ENCODE results near the gene CAPN6.

CAPN6 gene, protein sequence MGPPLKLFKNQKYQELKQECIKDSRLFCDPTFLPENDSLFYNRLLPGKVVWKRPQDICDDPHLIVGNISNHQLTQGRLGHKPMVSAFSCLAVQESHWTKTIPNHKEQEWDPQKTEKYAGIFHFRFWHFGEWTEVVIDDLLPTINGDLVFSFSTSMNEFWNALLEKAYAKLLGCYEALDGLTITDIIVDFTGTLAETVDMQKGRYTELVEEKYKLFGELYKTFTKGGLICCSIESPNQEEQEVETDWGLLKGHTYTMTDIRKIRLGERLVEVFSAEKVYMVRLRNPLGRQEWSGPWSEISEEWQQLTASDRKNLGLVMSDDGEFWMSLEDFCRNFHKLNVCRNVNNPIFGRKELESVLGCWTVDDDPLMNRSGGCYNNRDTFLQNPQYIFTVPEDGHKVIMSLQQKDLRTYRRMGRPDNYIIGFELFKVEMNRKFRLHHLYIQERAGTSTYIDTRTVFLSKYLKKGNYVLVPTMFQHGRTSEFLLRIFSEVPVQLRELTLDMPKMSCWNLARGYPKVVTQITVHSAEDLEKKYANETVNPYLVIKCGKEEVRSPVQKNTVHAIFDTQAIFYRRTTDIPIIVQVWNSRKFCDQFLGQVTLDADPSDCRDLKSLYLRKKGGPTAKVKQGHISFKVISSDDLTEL

DNA sequence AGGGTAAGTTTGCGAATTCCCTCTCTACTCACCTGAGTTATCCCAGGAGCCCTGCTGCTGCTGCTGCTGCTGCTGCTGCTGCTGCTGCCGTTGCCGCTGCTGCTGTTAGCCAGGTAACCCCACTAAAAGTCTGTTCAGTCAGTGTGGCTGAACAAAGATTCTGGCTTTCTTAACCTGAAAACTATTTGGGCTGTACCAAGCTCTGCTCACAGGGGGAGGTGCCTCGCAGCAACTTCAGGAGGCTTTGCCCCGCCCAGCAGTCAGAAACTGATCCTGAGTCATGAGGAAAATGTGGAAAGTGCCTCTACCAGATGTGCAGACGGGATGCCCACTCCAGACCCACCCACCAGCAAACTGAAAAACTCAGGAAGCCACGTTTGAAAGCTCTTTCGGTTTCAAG, at the start of gene CAPN6:
Gene CAPN6, minus strand, starts transcription at position 145 of the 400 bp plus-strand sequence. CDS start 6,547 bp downstream, outside the sequence.
- no peak for DNase-seq

DNA sequence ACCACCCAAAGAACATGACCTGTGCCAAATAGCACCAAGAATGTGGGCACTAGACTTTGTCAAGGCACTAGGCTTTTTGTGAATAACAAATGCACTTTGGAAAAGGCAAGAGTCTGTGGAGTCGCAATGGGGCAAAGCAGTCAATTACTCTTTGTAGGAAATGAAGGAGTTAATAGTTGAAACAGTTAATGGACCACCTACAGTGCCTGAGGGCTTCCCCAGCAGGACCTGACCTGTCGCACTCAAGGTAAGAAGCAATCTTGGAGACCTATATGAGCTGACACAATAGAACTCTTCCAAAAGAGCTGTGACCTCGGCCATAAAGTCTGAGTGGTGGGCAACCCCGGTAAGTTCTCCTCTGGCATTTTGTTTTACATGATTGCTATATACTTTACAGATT, 49.2 kb upstream of the CAPN6 start:
- no peak for DNase-seq

DNA sequence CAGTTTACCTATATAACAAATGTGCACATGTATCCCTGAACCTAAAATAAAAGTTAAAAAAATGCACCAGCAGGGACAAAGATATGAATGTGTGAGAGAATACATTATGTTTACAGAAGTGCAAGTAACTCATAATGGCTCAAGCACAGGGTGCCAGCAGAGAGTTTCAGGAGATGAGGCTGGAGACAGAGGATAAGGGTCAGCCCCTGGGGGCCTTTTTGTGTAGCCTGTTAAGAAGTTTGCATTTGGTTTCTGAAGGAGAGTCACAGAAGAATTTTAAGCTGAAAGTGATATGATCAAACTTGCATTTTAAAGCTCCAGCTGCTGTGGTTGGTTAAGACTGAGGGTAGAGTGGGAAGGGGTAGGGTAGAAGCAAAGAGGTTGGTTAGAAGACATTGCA, 48.6 kb upstream of the CAPN6 start:
- DNase-seq: no peak

DNA sequence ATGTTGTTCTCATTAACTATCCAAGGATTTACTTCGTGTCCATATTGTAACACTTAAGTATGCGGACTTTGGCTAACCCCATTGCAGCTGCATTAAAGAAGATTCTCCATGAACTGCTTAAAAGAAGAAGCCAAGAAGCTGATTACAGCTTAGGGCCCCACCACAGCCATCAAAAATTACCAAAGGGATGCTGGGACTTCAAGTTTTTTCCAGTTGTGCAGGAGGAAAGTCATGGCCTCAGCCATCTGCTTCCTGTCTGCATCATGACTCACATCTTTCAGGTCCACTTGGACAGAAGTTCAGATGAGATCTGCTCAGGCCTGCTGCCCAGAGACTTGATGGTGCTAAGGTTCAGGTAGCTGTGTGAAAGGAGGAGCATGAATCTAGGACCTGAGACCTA, 38.8 kb upstream of the CAPN6 start:
- DNase-seq: no peak

DNA sequence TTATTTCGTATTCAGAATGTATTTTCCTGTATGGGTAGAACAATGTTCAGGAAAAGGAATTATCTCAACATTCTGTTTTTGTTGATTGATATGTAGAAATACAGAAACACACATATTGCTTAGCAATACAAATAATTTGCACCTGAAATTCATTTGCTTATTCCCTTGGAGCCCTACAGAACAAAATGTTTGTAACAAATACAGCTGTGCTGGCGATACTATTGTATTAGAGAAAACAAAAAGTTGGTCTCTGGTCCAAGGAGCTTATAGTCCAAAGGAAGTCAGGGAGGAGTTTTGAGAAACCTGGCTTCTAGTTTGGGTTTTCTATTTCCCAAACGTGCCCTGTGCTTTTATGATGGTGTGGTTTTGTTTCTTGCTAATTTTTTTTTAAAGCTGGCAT, 37.8 kb upstream of the CAPN6 start:
- DNase-seq: no peak

DNA sequence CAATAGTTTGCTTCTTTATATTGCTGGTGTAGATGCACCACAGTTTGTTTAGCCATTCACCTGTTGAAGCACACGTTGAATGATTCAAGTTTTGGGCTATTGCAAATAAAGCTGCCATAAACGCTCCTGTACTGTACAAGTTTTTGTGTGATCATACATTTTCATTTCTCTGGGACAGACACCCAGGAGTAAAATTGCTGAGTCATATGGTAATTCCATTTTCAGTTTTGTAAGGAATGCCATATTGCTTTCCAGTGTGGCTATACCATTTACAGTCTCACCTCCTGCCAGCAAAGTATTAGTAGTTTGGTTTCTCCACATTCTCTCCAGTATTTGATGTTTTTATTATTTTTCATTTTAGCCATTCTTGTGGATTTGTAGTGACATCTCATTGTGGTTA, 32.0 kb upstream of the CAPN6 start:
- DNase-seq: no peak

DNA sequence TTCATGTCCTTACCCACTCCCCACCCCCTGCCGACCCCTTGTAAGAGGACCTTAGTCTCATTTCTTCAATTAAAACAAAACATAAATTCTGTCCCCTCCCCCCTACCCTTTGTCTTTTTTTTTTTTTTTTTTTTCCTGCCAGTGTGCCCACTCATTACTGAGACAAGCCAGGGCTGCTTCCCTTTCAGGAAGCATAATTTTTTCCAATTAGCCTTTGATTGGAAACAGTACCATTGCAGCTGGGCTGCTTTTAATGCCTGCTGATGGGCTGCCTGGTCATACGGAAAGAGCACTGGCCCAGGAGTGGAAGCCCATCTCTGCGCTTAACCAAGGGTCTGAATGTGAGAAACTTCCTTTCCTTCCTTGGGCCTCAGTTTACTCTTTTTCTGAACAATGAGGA, 18.6 kb upstream of the CAPN6 start:
- DNase-seq: no peak

DNA sequence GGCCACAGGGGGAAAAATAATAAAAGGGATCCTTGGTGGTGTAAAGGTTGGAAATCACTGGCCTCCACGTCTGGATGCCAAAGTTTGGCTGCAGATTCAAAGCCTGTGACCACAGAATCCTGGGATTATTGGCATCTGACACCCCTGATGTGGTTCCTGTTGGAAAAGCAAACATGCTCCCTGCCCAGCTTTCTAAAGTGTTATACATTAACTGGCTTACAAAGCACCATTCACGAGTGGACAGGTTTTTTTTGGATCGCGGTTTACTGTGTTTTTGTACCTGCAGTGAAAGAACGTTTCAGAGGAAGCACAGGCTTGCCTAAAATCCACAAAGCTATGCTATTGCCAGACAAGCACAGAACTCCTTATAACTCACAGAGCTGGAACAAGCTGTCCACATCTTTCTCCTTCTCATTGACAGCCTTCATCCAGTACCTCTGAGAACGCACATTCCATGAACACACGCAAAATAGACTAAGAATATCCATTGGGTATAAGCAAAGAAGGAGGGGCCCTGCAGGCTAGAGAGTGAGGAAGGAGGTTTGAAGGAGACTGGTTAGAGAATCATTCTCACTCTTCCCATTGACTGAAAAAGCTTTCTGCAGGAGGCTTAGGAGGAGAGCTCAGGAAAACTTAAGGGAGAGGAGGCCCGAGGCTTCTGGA, 14.5 kb upstream of the CAPN6 start:
- DNase-seq: no peak

DNA sequence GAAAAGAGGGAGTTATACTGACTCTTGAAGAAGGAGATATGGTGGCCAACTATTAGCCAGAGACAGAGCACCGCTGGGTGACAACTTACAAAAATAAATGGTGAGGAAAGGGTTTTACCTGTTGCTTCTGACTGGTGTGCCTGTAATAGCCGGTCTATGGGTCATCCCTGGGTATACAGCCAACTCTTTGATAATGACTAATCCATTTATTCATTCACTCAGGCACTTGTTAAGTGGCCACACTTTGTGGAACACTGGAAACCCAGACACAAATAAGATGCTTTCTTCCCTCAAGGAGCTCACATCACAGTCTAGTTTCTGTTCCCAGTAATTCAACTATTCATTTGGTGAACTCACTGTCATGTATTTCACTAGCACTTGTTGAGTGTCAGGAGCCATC, 13.2 kb upstream of the CAPN6 start:
- DNase-seq: no peak

DNA sequence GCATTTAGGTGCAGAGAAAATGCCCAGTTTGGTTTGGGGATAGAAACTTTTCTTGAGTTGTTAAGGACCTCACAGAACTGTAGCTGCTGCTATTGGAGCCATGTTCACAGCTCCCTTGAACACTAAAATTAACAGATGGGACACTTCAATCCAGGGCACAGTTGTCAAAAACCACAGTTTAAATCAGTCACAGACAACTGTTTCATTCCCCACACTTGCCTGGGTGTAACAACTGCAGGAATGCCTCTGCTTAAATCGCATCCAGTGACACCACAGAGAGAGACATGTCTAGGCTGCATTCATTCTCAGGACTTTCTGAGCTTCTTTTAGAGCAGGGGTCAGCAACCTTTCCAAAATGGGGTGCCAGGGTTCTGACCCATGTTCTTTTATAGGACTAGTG, 12.7 kb upstream of the CAPN6 start:
- DNase-seq: no peak

DNA sequence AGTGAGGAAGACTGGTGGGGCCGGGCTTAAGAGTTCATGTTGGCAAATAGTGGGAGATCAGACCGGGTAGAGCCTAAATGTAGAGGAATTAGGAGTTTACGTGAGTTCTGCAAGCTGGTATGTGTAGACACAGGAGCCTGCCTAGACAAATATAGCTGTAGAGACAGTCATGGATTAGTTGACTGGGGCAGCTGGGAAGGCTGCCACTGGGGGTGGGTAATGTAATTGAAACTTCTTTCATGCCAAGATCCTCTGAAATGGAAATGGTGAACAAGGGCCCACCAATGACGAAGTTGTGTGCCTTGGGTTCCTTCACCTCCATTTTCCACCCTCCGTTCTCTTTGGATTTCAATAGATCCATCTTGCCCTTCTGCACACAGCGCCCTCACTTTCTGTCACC, 11.9 kb upstream of the CAPN6 start:
- DNase-seq: no peak

DNA sequence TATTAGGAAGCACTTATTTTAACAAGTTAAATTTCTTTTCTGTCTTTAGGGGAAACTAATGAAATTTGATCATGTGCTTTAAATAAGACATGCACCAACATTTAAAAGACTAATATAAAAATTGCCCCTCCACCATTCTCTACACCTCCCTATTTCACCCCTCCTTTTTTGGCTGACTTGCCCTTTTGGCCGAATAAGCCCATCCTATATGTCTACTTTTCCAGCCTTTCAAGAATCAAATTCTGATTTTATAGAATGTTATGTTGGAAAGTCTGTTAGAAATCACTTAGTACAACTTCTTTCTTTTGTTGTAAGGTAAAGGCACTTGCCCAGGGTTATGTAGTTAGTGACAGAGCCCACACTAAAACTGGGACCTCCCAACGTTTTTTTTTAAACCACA, 1.8 kb downstream of the CAPN6 start:
- DNase-seq: no peak

DNA sequence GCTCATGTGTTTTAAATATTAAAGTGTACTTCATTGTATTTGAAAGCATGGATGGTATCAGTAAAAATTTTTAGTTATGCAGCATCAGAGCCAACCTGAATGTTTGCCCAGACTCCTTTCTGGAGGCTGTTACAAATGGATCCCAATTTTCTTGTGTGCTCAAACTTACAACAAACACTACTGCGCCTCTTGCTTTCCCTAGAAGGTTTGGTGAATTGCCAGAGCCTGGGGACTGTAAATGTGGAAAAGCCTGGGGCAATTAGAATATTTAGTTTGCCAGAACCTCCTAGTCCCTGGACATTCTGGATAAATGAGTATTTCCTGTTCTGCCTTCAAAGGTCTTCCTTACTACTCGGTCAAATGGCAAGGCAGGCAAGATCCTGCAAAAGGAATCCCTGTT, 4.8 kb downstream of the CAPN6 start:
- no peak for DNase-seq

DNA sequence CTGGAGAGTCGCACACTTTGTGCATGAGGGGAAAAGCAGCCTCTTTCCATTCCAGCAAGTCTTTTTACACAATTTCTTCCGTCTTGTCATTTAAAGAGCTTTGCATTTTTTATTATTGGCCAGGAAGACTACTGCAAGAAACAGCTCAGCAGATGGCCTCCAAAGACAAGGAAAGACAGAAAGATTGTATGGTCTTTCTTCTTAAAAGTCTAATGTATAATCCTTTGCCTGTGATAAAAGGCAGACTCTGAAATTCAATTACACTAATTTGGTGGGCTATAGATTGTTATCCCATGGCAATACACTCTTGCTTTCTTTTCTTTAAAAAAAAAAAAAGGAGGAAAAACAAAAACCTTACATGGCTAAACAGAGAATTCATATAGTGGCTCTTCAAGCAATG, 5.9 kb downstream of the CAPN6 start:
- no peak for DNase-seq

DNA sequence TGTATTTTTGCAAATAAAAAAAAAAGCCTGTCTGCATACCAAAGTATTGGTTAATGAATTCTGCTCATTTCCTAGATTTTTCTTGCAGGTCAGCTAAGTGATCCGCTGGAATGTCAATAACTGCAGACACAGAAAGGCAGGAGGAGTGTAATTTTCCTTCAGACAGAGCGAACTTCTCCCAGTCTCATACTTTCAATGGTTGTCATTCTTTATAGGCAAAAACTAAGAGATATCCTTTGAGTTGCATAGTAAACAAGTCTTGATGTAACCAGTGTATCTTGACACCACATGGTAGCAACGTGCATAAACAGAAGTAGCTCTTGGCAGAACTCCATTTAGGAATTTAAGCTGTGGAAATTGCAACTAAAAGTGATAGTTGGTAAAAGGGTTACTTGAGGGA, 8.2 kb downstream of the CAPN6 start:
- no peak for DNase-seq

DNA sequence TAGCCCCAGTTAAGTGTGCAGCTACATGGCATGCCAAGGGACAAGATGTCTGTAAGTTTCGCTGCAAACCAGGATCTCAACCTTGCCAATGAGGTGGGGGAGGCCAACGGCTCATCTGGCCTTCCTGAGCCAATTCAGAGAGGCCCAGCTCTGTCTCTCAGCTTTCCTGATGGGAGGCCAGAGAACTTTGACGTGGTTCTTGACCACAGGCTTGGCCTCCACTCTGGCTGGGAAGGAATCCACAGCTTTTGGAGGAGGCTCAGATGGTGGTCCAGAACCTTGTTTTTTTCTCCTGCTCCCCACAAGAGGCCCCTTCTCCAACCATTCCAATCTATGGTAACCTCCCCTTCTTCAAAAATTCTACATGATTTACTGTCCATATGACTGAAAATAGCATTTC, 9.8 kb downstream of the CAPN6 start:
- DNase-seq: no peak

DNA sequence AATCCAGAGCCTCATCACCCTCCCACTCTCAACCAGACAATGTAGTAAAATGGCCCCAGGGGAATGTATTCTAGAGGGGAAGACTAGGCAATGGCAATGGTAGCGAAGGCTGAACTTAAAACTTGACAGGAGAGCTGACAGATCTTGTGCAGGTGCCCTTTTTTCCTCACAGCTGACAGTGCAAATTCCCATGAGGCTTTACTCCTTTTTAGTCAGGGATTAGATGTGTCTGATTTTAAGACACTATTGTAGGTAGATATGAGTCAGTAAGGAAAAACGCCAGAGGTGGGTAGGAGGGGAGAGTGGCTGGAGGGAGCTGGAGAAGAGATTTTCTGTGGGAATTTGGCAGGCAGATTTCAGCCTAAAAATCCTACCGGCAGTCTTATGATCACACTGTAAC, 10.7 kb downstream of the CAPN6 start:
- DNase-seq: no peak

DNA sequence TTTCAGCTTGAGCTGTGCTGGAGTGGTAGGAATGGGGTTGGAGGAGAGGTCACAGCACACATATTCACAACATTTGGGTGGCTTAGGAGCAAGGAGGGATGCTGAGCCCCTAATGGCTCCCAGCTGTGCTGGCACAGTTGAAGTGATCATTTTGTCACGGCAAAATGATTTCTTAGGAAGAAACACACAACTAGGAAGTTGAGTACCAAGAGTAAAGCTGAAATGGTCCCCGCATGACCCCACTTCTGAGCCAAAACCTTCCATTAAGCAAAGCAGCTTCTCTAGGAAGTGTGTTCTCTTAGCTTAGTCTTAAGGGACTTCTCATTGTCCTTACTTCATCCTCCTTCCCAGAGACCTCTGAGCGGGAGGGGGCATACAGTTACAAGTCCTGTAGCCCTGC, 12.6 kb downstream of the CAPN6 start:
- DNase-seq: no peak

DNA sequence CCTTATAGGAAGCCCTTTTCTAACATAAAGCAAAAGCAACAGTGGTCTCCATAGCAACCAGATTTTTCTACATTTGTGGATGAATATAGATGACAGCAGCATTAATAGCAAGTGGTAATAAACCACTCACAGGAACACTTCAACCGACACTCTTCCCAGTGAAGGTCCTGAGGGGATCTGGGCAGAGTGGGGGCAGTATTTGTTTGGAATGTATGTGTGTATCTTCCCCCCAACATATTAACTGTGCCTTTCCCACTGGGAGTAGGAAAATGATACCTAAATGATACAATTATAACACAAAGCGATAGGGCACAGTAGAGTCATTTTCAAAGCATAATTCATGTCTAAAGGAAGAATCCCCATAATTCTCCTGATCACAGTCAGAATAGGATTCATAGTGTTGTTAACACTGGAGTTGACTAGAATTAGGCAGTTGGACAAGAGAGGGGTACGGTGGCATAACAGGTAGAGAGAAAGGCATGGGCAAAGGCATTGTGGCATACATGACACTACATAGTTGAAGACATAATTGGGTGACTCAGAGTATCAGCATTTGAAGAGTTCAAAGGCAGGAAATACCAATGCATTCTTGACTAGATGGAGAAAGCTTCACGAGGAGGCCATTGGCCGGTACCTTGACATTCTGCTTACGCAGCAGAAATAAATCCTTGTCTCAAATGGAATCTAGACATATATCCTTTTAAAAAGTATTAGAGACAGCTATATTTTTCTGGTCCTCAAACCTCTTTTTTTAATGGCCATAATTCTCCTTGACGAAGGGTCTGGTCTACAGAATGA, 15.2 kb downstream of the CAPN6 start:
- no peak for DNase-seq

DNA sequence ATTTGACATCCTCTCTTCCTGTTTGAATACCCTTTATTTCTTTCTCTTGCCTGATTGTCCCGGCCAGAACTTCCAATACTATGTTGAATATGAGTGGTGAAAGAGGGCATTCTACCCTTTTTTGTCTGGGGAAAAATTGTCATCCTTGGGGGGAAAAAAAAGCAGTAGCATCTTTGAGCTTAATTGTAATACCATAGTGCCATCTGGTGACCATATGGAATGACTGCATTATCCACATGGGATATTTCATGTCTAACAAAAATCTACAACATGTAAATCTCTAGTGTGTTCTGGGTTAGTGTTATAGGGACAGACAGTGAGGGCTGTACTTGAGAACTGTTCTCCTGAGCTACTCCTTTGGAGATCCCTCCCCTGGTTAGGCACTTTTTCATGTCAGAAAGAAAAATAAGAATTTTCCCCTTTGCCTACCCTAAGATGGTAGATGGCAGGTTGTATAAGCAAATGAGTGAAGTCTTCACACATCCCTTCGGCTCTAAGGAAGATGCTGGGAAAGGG, 26.0 kb downstream of the CAPN6 start:
- DNase-seq: no peak

DNA sequence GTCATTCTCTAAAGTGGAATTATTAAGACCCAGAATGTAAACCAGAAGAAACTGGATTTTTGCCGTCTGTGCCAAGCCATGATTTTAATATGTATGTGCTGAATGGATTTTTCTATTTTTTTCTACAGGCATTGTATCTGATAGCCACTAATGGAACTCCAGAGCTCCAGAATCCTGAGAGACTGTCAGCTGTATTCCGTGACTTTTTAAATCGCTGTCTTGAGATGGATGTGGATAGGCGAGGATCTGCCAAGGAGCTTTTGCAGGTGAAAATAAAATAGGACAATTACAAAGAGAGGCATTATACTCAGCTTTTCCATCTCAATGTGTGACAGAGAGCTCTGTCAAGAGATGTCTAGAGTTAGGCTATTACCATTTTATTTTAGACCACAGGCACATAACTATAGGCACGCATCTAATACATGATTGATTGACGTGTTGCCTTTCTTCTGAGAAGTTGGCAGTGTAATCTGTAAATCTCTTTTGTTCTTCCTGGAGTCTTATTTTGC, 53.9 kb downstream of the CAPN6 start:
- no peak for DNase-seq

DNA sequence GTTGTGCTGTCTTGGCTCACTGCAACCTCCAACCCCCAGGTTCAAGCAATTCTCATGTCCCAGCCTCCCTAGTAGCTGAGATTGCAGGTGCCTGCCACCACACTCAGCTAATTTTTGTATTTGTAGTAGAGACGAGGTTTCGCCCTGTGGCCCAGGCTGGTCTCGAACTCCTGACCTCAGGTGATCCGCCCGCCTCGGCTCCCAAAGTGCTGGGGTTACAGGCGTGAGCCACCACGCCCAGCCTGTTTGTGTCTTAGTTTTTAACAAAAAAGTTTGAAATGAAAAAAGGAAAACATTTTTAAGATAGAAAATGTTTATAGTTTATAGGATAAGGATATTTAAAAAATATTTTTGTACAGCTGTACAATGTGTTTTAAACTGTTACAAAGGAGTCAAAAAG, 62.4 kb downstream of the CAPN6 start:
- no peak for DNase-seq

DNA sequence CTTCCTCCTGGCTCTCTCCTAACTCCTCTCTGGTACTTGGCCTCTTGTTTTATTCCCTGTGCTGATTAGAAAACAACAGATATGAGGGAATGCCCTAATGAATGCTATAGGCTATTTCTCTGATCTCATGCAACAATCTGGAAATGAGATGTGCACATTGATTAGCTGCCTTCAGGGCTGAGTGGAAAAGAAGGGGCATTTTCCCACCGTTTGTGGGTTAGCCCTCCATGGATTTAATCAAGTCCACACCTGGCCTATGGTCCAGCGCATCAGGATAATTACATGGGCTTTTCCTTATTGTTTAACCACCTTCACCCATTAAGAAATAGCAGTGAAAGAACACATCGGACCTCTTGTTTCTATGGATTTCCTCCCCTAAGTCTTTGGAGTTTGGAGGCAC, 70.0 kb downstream of the CAPN6 start:
- no peak for DNase-seq
